ENCODE results near the gene BASP1.

GRCh38 chr5:17241635-17242034 is 24.2 kb downstream of the BASP1 start:
- no peak for TF ChIP-seq ZFP3 (CRISPR knock-in tag; IDR thresholded peaks at IDR 0.05)
- no peak for TF ChIP-seq RARB (CRISPR knock-in tag; IDR thresholded peaks at IDR 0.05)
- no peak for TF ChIP-seq ESRRG (CRISPR knock-in tag; IDR thresholded peaks at IDR 0.05)
- no peak for TF ChIP-seq ZNF565 (CRISPR knock-in tag; conservative IDR thresholded peaks at IDR 0.05; ENCODE audit: low read depth)
- no peak for TF ChIP-seq PATZ1 (CRISPR knock-in tag; IDR thresholded peaks at IDR 0.05; ENCODE audit: borderline replicate concordance)
- TF ChIP-seq CSRNP3 (CRISPR knock-in tag; IDR thresholded peaks at IDR 0.05), result no peak
- no peak for TF ChIP-seq SNAI2 (CRISPR knock-in tag; IDR thresholded peaks at IDR 0.05)
